ENCODE measurements around the gene ROCK2.

ROCK2 gene

GRCh38 chr2:11377928-11378545 is 33.6 kb upstream of the ROCK2 start:
- peak; percentile 82 for DNase-seq (ENCODE audit: low spot score)
- in situ Hi-C loops (cut with MboI; ENCODE audit: low sequenced_read_pairs, unreplicated experiment), result no loop called here

GRCh38 chr2:11376071-11376470 is 31.6 kb upstream of the ROCK2 start:
- no peak for TF ChIP-seq CTCF (IDR thresholded peaks at IDR 0.05; ENCODE audit: borderline replicate concordance, control extremely low read depth, extremely low read depth, insufficient read depth, missing control alignments)

More at GRCh38 chr2:11377928-11378545, 33.6 kb upstream of the ROCK2 start:
- TF ChIP-seq CTCF (IDR thresholded peaks at IDR 0.05; ENCODE audit: borderline replicate concordance, control extremely low read depth, extremely low read depth, insufficient read depth, missing control alignments), result no peak

GRCh38 chr2:11375689-11376027 is 31.2 kb upstream of the ROCK2 start:
- DNase-seq (ENCODE audit: low spot score), result no peak
- no peak for TF ChIP-seq CTCF (IDR thresholded peaks at IDR 0.05; ENCODE audit: borderline replicate concordance, control extremely low read depth, extremely low read depth, insufficient read depth, missing control alignments)
- in situ Hi-C loops (cut with MboI; ENCODE audit: low sequenced_read_pairs, unreplicated experiment), result no loop called here

More at GRCh38 chr2:11376071-11376470, 31.6 kb upstream of the ROCK2 start:
- in situ Hi-C loops (cut with MboI; ENCODE audit: low sequenced_read_pairs, unreplicated experiment), result no loop called here
- DNase-seq (ENCODE audit: low spot score), result no peak

- TF ChIP-seq CTCF (IDR thresholded peaks at IDR 0.05; ENCODE audit: borderline replicate concordance, control extremely low read depth, extremely low read depth, insufficient read depth, missing control alignments), result no peak
- in situ Hi-C loops (cut with MboI; ENCODE audit: low sequenced_read_pairs, unreplicated experiment), result no loop called here
- DNase-seq (ENCODE audit: low spot score), result no peak
These were observed 30.7 kb upstream of the ROCK2 start for GRCh38 chr2:11375025-11375688.

GRCh38 chr2:11373096-11373495 is 28.7 kb upstream of the ROCK2 start:
- DNase-seq (ENCODE audit: low spot score), result no peak
- in situ Hi-C loops (cut with MboI; ENCODE audit: low sequenced_read_pairs, unreplicated experiment), result no loop called here
- no peak for TF ChIP-seq CTCF (IDR thresholded peaks at IDR 0.05; ENCODE audit: borderline replicate concordance, control extremely low read depth, extremely low read depth, insufficient read depth, missing control alignments)

GRCh38 chr2:11371092-11371937 is 26.9 kb upstream of the ROCK2 start:
- TF ChIP-seq CTCF (IDR thresholded peaks at IDR 0.05; ENCODE audit: borderline replicate concordance, control extremely low read depth, extremely low read depth, insufficient read depth, missing control alignments), result no peak
- in situ Hi-C loops (cut with MboI; ENCODE audit: low sequenced_read_pairs, unreplicated experiment), result no loop called here
- DNase-seq (ENCODE audit: low spot score), result no peak

All from GM13976 (cell line).